ENCODE data around the gene FAM131B.
A peak's percentile ranks its signal among the peaks of the same experiment; 100 is the strongest.

Gene FAM131B

DNA sequence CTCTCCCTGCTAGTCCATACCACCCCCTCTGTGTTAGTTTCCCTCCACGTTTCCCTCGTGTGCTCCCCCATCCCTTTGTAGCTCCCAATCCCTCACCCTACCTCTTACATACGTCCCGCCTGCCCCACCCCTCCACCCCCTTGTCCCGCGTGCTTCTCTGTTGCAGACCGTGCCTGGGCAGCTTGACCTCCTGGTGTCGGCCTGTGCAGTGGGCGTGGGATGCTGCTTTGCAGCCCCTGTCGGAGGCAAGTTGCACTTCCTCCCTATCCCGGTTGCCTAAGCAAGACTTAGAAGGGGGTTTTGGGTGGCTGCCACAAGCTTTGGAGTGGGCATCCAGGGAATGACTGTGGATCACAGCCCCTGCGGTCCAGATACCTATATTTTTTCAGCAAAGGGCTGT lies 38.9 kb downstream of the FAM131B start:
- no peak for DNase-seq (ENCODE audit: low read depth, low spot score)

DNA sequence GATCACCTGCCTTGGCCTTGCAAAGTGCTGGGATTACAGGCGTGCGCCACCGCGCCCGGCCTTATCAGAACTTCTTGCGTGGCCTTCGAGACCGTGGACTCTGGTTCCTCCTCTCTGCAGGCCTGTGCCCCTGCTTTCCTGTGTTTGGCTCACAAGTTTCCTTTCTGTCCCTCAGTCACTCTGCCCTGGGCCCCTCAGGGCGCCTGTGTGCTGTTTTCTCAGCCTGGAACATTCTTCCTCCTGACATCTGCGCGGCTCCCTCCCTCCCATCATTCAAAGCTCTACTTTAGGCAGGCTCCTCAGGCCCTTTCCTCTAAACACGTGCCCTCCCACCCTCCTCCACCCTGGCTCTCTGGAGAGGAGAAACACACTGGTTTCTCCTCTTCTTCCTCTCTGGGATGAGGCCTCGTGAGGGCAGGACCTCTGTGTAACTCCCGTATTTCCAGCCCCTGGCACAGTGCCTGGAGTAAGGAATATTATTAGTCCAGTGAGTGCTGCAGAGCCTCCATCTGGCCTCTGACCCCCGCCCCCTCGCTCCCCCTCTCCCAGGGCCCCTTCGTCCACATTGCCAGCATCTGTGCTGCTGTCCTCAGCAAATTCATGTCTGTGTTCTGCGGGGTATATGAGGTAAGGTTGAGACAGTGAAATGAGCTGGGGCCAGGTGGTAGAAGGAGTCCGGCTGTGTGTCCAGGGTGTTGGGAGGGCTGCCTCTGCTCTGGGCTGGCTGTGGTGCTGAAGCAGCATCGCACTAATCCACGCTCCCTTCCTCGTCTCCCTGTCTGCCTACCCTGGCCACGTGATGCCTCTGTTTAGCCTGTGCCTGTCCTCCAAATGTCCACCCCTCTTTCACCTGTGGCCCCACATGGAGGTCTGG lies 39.5 kb downstream of the FAM131B start:
- DNase-seq (ENCODE audit: low read depth, low spot score), result no peak

DNA sequence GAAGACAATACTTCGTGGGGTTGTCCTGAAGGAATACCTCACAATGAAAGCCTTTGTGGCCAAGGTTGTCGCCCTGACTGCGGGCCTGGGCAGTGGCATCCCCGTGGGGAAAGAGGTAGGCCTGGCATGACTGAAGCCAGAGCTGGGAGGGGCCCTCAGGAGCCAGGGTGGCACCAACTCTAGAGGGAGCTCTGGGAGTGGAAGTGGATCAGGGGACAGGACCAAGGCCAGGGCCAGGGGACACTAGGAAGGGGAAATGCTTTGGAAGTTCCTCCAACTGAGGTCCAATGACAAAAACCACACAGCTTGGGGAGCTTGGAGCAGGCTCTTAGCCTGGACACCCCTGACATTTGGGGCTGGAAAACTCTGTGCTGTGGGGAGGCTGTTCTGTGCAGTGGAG lies 40.8 kb downstream of the FAM131B start:
- DNase-seq (ENCODE audit: low read depth, low spot score), result no peak

DNA sequence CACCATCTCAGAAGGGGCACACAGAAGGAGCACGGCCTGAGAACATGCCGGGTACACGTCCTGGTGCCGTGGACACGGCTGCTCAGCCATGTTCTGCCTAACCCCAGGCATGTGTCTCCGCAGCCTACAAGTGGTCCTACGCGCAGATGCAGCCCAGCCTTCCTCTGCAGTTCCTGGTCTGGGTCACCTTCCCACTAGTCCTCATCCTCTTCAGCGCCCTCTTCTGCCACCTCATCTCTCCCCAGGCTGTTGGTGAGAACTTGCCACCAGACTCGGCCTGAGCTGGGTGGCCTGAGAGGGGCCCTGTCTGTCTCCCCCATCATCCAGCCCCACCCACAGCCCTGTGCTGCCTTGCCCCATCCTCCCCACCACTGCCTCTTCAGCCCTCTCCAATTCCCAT lies 41.3 kb downstream of the FAM131B start:
- DNase-seq (ENCODE audit: low read depth, low spot score), result no peak

DNA sequence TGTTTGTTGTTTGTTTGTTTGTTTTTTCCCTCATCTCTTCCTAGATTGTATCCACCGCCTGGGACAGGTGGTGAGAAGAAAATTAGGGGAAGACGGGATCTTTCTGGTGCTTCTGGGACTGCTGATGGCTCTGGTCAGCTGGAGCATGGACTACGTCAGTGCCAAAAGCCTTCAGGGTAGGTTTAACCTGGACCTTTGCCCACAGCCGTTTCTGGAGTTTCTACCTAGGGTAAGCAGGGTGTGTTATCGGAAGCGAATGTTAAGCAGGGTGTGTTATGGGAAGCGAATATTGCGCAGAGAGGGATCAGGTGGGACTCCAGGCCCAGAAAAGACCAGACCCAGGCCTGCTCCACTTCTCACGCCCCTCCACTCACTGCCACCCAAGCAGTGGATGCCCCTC lies 41.9 kb downstream of the FAM131B start:
- no peak for DNase-seq (ENCODE audit: low read depth, low spot score)

DNA sequence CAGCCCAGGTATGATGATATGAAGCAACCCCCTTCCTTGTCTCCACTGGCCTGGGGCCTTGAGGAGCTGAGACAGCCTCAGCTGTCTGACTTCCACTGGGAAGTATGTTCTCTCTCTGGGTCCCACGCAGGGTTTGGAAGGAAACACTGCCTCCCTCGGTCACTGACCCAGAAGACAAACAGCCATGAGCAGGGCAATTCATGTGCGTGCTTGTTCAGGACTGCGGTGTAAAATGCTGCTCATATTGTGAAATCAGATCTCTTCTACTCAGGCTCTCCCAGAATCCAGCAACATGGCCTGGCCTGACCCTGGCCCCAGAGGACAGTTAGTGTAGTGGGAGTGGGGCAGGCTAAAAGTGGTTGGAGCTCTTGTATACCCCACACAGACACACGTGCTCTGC lies 43.9 kb downstream of the FAM131B start:
- peak; percentile 37 for DNase-seq (ENCODE audit: low read depth, low spot score)

DNA sequence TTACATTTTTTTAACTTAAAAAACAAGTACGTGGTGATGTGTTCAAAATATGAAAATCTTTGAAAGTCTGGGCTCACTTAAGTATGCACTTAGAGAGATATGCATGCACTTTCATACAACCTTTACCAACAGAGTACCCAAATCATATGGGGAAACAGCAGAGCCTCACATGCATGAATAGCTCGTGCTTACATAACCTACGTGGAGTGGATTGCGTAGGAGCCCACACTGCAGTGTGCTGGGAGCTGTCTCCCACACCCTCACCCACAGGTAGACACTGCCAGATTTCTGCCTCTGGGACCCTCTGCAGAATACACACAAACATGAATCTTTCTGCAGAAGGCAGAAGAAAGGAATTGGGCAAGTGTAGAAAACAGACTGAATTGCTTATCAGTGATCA lies 46.0 kb downstream of the FAM131B start:
- no peak for DNase-seq (ENCODE audit: low read depth, low spot score)

DNA sequence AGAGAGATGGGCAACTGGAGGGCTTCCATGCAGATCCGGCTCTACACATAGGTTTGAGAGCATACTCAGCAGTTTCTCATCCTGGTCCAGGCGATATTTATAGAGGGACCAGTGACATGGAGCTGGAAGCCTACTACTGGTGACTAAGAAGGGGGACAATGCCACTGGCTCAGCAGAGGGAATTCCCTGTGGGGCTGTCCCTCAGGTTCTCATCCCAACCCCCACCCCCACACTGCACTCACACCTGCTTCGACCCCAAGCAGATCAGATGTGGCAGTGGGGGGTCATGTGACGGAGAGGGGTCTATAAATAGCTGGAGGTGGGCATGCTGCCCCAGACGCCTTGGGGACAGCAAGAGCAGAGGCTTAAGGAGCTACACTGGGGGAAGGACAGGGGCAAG lies 46.7 kb downstream of the FAM131B start, which contains the start of gene CLCN1:
TSS of gene CLCN1 (plus strand) at position 336 of the 400 bp plus-strand sequence. CDS start 102 bp downstream, outside the sequence.
- no peak for DNase-seq (ENCODE audit: low read depth, low spot score)

DNA sequence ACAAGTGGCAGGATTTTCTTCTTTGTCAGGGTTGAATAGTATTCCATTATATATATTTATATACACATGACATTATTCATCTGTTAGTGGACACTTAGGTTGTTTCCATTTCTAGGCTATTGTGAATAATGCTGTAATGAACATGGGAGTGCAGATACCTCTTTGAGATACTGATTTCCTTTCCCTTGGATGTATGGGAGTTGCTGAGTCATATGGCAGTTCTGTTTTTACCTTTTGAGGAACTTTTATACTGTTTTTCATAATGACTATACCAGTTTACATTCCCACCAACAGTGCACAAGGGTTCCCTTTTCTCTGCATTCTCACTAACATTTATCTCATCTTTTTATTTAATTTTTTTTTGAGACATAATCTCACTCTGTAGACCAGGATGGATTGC lies 48.4 kb downstream of the FAM131B start:
- DNase-seq (ENCODE audit: low read depth, low spot score), result no peak

DNA sequence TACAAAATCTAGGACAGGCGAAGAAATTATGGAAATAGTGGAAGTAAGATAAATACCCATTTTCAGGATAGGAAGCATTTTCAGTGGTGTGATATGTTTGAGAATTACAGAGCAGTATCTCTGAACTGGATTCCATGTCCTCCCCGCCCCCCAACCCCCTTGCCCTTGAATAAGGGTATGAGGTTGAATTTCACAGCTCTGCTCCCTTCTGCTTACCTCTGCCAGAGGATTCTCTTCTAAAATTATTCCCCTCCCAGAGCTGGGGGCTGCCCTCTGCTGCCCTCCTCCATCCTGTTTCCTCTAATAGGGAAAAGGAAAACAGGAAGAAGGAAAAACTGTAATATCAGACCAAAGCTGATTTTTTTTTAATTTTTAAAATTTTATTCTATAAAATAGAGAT lies 53.9 kb downstream of the FAM131B start:
- DNase-seq (ENCODE audit: low read depth, low spot score), result no peak

DNA sequence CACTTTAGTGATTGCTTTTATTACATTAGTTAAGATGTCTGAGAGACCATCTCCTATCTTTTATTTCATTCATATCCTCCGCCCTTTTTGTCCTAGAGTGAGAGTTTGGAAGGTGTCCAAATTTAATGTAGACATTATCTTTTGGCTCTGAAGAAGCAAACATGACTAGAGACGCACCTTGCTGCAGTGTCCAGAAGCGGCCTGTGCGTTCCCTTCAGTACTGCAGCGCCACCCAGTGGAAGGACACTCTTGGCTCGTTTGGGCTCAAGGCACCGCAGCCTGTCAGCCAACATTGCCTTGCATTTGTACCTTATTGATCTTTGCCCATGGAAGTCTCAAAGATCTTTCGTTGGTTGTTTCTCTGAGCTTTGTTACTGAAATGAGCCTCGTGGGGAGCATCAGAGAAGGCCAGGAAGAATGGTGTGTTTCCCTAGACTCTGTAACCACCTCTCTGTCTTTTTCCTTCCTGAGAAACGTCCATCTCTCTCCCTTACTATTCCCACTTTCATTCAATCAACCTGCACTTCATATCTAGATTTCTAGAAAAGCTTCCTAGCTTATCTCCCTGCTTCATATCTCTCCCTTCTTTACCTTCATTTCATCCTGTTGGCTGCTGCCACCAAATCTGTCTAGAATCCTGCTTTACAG lies 57.0 kb downstream of the FAM131B start:
- DNase-seq (ENCODE audit: low read depth, low spot score), result no peak

DNA sequence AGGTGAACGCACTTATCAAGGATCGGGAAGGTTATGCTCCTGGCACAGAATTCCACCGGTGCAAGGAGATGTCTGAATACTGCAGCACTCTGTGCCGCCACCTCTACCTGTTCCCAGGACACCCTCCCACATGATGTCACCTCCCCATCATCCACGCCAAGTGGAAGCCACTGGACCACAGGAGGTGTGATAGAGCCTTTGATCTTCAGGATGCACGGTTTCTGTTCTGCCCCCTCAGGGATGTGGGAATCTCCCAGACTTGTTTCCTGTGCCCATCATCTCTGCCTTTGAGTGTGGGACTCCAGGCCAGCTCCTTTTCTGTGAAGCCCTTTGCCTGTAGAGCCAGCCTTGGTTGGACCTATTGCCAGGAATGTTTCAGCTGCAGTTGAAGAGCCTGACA lies 57.6 kb downstream of the FAM131B start:
- DNase-seq (ENCODE audit: low read depth, low spot score), result no peak

DNA sequence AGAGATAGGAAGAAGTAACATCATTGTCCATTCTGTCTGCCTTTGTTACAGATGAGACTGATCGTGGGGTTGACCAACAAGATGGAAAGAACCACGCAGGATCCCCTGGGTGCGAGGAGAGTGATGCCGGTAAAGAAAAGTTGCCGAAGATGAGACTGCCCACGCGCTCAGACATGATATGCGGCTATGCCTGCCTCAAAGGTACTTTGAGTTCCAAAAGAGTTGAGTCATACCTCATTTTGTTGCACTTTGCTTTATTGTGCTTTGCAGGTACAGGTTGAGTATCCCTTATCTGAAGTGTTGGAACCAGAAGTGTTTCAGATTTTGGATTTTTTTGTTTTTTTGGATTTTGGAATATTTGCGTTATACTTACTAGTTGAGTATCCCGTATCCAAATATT lies 58.8 kb downstream of the FAM131B start:
- no peak for DNase-seq (ENCODE audit: low read depth, low spot score)

Data from smooth muscle cell of the brain vasculature (primary cell).